GM19099 (cell line): Measurements from ENCODE around the gene ACOT11.

Experiments used
- POLR2A ChIP-seq: IDR thresholded peaks from 3 replicates; pipeline ENCODE4 v1.6.1; 2011; ENCODE audit warnings: low read depth; ENCODE audit not compliant: insufficient read length; ENCODE audit errors: extremely low read depth

The ACOT11 gene

GRCh38 chr1:54623216-54624007 is 75.4 kb downstream of the ACOT11 start, which contains the start of gene FAM151A:
TSS of gene FAM151A (minus strand) at chr1:54623525. CDS start at chr1:54623395, 130 bp downstream.
- no peak for TF ChIP-seq POLR2A

- no peak for TF ChIP-seq POLR2A
Observed at GRCh38 chr1:54624466-54625464, 76.7 kb downstream of the ACOT11 start.

GRCh38 chr1:54627196-54627595 is 79.2 kb downstream of the ACOT11 start:
- TF ChIP-seq POLR2A: no peak

- no peak for TF ChIP-seq POLR2A
Observed at GRCh38 chr1:54640361-54640760, 92.3 kb downstream of the ACOT11 start.

GRCh38 chr1:54640863-54641836 is 93.1 kb downstream of the ACOT11 start, which contains the start of gene MROH7:
TSS of gene MROH7 (plus strand) at chr1:54641786. CDS start at chr1:54652927, 11,141 bp downstream.
- no peak for TF ChIP-seq POLR2A

GRCh38 chr1:54643736-54644135 is 95.7 kb downstream of the ACOT11 start:
- no peak for TF ChIP-seq POLR2A

- TF ChIP-seq POLR2A: no peak
Observed at GRCh38 chr1:54645806-54646676, 98.0 kb downstream of the ACOT11 start.

GRCh38 chr1:54649130-54649898 is 101.3 kb downstream of the ACOT11 start:
- no peak for TF ChIP-seq POLR2A

- no peak for TF ChIP-seq POLR2A
Observed at GRCh38 chr1:54649921-54650320, 101.9 kb downstream of the ACOT11 start.

GRCh38 chr1:54650417-54650816 is 102.4 kb downstream of the ACOT11 start:
- TF ChIP-seq POLR2A: no peak

GRCh38 chr1:54651608-54652007 is 103.6 kb downstream of the ACOT11 start:
- no peak for TF ChIP-seq POLR2A

GRCh38 chr1:54652168-54652567 is 104.1 kb downstream of the ACOT11 start:
- no peak for TF ChIP-seq POLR2A

GRCh38 chr1:54653036-54653435 is 105.0 kb downstream of the ACOT11 start:
- no peak for TF ChIP-seq POLR2A
